MM.1S (cell line): ENCODE measurements around the gene PLD1.

Experiments used
- EZH2 ChIP-seq: fragments of 300-600 bp; sonication (generic); optimal IDR thresholded peaks from 2 replicates; pipeline ENCODE3; 2017; ENCODE audit warnings: low read depth, mild to moderate bottlenecking, antibody characterized with exemption, low read length, mixed read lengths
- EZH2phosphoT487 ChIP-seq: fragments of 300-600 bp; sonication (generic); IDR thresholded peaks from 2 replicates; pipeline ENCODE4 v1.6.1; 2018; ENCODE audit warnings: antibody characterized with exemption, low read length
- TF ChIP-seq, protein P1 (sequence below): fragments of 300-600 bp; sonication (generic); IDR thresholded peaks from 2 replicates; pipeline ENCODE4 v1.5.1; 2016; ENCODE audit warnings: antibody characterized with exemption, low read length, mixed read lengths

DNA sequence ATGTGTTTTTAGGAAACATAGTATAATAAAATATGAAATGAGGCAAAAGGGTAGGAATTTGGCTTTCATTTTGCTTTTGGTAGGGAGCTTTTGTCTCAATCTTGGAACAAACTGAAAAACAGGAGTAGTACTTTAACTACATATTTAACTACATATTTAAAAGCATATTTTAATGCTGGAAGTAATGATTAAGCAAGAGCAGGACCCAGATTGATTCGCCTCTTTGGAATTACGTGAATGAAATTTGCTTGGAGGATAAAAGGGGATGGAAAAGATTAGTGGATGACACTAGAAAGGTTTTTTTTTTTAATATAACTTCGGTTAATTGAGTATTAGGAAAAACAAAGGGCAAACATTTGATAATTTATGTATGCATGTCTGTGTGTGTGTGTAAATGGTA is 21.7 kb upstream of the PLD1 start:
- TF ChIP-seq, protein P1, sequence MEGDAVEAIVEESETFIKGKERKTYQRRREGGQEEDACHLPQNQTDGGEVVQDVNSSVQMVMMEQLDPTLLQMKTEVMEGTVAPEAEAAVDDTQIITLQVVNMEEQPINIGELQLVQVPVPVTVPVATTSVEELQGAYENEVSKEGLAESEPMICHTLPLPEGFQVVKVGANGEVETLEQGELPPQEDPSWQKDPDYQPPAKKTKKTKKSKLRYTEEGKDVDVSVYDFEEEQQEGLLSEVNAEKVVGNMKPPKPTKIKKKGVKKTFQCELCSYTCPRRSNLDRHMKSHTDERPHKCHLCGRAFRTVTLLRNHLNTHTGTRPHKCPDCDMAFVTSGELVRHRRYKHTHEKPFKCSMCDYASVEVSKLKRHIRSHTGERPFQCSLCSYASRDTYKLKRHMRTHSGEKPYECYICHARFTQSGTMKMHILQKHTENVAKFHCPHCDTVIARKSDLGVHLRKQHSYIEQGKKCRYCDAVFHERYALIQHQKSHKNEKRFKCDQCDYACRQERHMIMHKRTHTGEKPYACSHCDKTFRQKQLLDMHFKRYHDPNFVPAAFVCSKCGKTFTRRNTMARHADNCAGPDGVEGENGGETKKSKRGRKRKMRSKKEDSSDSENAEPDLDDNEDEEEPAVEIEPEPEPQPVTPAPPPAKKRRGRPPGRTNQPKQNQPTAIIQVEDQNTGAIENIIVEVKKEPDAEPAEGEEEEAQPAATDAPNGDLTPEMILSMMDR = no peak
- TF ChIP-seq EZH2 (no peak), EZH2phosphoT487 (no peak)
